Ramos (cell line): ENCODE measurements around the gene TACR1.

ENCODE experiments used
- in situ Hi-C: fragments of 300-500 bp; cut with MboI; formaldehyde crosslinking; loops from one replicate; pipeline ENCODE4 v1.14.3; 2022; ENCODE audit warnings: low sequenced_read_pairs; ENCODE audit not compliant: unreplicated experiment

The TACR1 gene

DNA sequence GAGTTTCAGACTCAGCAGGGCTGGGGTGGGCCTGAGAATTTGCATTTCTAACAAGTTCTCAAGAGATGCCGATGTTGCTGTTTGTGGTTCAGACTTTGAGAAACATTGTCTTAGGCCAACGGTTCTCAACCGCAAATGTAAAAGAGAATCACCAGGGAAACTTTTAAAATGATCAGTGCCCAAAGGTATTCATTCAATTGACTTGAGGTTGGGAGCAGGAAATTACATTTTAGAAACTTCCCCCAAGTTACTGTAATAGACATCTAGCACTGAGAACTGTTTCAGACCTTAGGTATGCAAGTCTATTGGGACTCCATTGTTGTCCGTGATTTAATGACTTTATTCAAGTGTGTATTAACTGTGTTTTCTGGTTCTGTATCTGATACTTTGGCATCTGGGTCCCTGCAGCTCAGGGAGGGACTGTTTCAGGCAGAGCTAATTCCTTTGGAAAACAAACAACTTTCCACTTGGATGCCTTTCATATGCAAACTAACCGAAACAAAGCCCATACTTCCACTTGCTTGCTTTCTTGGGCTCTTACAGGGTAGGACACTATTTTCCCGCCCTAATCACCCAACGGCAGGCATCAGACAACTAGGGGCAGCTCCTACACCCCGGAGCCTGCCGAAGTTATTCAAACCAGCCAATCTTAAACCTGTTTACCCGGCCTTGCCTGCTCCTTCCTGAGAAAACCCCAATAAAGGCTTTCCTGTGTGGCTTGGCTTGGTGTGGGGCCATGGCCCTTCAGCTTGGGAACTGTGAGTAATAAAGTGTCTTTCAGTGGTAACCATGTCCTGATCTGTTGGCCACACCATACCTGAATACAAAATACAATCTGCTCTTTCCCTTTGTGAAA, 143.3 kb downstream of the TACR1 start:
- in situ Hi-C loops: loop anchor here (10.0 to 25.0 kb wide), 2 partner anchors 141 to 556 kb away; no protein-coding TSS in a partner anchor

- in situ Hi-C loops: loop anchor here (10.0 to 25.0 kb wide), 2 partner anchors 140 to 557 kb away; no protein-coding TSS in a partner anchor
Measured at GRCh38 chr2:75055142-75055819, 144.0 kb downstream of the TACR1 start.

DNA sequence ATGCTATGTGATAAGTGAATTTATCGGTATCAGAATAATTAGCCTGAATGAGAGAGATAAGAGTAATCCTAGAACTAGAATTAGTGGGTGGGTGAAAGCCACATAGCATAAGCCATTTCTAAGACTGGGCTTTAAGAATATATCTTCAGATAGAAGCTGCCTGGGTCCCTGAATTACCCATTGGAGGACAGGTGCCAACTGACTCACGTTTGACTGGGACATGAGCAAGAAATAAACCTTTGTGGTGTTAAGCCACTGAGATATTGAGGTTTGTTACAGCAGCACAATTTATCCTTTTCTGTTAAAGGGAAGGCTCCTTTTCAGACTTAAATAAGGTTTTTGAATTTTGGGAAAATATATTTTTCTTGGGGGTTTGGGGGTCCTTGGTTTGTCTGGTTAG, 145.0 kb downstream of the TACR1 start:
- in situ Hi-C loops: loop anchor here (10.0 to 25.0 kb wide), 2 partner anchors 139 to 558 kb away; no protein-coding TSS in a partner anchor

GRCh38 chr2:75053484-75054112, 145.7 kb downstream of the TACR1 start:
- in situ Hi-C loops: loop anchor here (10.0 to 25.0 kb wide), 2 partner anchors 139 to 559 kb away; no protein-coding TSS in a partner anchor

DNA sequence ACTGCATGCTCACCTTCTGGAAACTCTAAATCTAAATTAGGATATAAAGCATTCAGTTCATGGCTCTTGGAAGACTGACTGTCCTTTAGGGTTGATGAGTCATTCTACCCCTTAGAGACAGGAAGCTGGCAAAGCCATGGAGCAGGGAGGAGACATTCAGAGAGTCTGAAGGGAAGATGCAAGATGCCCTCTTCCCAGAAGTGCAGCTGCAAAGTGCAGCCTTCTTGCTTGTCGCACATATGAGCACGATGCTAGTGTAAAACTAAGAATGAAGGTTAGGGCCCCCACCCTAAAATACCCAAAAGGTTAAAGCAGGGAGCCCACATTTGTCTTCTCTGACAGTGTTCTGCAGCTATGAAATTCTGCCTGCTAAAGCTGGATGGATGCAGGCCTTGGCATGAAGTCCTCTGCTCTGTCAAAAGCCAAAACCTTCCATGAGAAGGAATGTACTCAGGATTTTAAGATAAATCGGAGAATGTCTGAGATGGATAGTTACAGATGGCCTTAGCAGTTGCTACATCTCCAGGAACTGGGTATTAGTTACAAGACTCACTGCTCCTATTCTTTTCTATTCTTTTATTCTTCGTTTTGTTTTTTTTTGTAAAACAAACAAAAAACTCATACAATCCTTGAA, 151.2 kb downstream of the TACR1 start:
- in situ Hi-C loops: no loop called here

GRCh38 chr2:75047189-75047991, 151.9 kb downstream of the TACR1 start:
- in situ Hi-C loops: no loop called here

DNA sequence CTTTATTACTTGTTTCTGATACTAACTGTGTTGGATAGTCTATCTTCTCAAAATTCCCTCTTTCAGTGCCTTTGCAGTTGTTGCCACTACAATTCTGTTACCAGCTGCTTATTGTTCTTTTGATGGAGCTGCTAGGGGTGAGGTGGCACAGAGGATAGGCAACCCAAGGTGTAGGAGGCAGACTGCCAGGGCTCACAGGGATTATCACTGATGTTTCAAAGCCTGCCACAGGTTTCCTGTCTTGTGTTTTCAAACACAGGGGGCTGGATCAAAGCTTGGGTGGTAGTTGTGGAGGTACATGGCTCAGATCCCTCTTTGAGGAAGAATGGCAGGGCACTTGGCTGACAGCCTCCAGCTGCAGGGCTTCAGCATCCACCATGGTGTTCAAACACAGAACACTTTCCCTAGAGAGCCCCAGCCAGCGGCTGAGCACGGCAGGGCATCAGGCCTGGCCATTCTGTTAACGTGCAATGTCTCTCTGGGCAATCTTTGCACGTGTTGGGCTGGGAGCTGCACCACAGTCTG, 153.7 kb downstream of the TACR1 start:
- in situ Hi-C loops: no loop called here

- in situ Hi-C loops: no loop called here
Measured at GRCh38 chr2:75044291-75044690, 155.0 kb downstream of the TACR1 start.

- in situ Hi-C loops: no loop called here
Measured at GRCh38 chr2:75042823-75043222, 156.5 kb downstream of the TACR1 start.

- in situ Hi-C loops: no loop called here
Measured at GRCh38 chr2:75041731-75042600, 157.4 kb downstream of the TACR1 start.

DNA sequence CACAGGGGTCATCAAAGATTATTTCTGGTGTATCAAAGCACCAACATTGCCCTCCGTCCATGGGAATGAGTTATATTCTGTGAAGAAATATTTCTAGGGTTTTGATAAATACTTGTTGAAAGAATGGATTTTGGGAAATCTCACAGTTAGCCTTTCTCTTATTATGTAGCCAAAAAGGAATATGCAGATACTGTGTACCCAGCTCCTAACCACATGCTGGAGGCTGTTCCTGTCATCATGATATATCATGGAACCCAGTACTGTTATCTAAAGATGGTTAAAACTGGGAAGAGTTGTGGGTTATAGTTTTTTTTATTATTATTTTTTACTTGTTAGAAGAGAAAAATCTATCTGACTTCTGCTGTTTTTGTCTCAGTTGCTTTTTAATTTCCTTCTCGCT, 158.1 kb downstream of the TACR1 start:
- in situ Hi-C loops: no loop called here

DNA sequence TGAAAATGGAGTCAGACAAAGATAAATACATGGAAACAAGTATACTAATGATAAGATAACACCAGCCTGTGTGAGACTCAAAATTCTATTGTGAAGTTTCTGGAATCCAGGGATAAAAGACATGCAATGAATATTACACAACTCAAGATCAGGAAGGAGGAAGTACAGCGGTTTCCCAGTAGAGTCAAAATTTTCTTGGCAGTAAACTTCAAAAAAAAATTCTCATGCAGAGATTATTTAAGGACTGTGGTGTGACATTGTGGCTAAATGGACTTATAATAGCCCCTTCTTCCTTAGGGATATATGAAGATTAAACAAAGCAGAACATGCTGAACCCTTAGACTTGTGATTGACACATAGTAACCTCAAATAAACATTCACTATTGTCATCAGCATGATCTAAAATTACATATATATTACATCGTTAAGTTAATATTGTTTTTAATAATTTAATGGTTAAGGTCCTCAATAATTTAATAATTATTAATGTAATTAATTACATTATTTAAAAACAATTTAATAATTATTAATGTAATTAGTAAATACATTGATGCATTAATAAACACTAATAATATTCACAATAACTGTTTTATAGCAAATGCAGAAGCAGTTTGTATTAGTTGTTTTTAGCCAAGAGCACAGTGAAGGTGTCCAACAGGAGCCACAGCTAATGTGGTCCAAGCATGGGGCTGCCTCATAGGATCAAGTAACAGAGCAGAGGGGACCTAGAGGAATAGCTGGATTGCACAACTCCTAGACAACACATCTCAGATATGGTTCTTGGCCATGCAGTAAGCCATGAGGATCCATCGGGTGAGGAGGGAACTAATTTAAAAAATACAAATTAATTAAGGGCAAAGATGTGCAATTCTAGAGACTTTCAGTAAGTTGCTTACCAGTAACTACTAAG, 163.6 kb downstream of the TACR1 start:
- in situ Hi-C loops: no loop called here

- in situ Hi-C loops: no loop called here
Measured at GRCh38 chr2:75033516-75033915, 165.8 kb downstream of the TACR1 start.

DNA sequence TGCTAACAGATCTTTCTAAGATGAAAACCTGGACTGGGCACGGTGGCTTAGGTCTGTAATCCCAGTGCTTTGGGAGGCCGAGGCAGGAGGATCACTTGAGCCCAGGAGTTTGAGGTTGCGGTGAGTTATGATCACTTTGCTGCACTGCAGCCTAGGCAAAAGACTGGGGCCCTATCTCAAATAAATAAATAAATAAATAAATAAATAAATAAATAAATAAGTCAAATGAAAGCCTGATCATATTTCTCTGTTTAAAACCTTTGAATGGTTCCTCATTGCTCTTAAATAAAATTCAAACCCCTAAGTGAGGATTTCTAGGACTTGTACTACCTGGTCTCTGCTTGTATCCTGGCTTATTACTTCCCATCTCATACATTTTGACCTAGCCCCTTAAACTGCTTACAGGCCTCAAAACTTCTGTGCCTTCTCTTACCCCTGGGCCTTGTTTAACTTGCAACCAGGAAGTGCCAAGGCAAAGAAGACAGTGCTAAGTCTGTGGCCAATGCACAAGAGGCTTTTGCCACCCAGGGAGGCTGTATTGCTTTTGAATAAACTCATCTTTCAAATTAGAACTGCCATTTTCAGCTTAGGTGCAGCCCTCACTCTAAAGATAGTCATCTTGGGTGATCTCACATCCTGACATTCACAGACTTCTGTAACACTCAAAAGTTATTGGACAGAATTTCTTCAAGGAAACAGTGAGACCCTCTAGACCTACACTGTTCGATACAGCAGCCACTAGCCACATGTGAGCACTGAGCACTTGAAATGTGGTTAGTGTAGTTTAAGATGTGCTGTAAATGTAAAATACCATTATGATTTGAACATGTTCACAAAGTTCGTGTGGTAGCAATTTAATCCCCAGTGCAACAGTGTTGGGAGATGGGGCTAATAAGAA, 167.2 kb downstream of the TACR1 start:
- in situ Hi-C loops: no loop called here

DNA sequence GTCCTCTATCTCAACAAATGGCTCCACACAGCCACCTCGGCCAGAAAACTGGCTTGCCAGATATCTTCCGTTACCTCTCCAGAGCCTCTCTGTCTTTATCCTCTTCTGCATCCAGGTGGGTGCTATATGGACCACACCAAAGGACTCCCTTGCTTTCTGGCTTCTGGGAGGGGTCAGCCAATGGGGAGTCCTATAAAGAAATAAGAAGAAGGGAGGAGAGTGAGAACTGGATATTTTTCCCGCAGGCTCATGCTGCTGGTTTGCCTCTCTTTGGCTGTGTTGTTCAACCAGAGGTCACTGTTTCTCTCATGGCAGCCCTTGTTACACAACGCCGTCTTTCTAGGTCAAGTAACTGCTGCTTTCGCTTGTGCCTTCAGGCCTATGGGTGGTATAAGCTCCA, 168.1 kb downstream of the TACR1 start:
- in situ Hi-C loops: no loop called here

DNA sequence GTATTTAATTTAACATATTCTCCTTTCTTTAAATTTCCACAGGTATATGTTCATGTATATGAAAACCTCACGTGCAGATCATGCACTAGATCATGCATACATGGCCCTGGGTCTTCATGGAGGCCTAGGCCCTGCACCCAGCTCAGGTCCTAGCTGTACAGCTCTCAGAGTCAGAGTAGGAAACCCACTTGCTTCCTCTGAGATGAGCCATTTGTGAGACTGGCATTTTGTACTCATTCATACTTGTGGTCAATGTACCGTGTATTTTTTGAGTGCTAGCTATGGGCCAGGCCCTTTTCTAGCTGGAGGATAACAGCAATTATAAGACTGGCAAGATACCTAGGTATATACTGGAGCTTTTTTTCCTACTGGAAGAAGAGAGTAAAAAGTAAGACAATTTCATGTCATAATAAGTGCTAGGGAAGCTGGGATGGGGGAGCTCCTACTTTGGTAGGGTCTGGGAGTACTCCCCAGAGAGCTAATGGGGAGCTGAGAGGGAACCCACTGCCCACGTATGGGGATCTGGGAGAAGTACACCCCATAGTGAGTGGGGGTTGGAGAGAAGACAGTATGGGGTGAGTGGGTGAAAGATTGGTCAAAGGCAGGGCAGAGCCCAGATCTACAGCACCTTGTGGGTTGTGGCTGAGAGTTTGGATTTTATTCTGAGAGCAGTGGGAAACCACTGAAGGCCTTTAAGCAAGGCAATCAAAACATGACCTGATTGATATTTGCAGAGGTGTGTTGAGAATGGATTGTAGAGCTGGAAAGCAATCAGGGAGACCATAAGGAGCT, 168.9 kb downstream of the TACR1 start:
- in situ Hi-C loops: no loop called here
